K562 (cell line): ENCODE measurements around the gene CBX4.

Experiments used
- JUN ChIP-seq, 2 experiments: sonication (generic) in 1 of 2; formaldehyde crosslinking in 1 of 2; IDR thresholded peaks; 2 replicates each; pipeline versions ENCODE4 v1.6.1 to v1.8.0; 2012 to 2022; ENCODE audit warnings: borderline replicate concordance in 2 of 2, mild to moderate bottlenecking in 2 of 2, improper control_type of control experiment in 1 of 2, low read depth in 1 of 2, low read length in 1 of 2, missing genetic modification reagents in 1 of 2
- JUND ChIP-seq, 2 experiments: IDR thresholded peaks; 2 replicates in 1 of 2; 3 replicates in 1 of 2; pipeline ENCODE4 v1.6.1; 2011; ENCODE audit warnings: borderline replicate concordance in 2 of 2, low read depth in 2 of 2, low read length in 2 of 2, improper control_type of control experiment in 1 of 2, missing biosample characterization in 1 of 2, missing genetic modification characterization in 1 of 2, missing genetic modification reagents in 1 of 2
- POLR2A ChIP-seq: fragments of 450-650 bp; conservative IDR thresholded peaks from 2 replicates; pipeline ENCODE4 v1.6.1; 2016
- TAF15 ChIP-seq: fragments of 200-400 bp; formaldehyde crosslinking; IDR thresholded peaks from 2 replicates; pipeline ENCODE4 v1.6.1; 2017; ENCODE audit warnings: mild to moderate bottlenecking, low read depth, low read length, moderate library complexity
- ZNF740 ChIP-seq, 3 experiments: fragments of 200-800 bp in 1 of 3; sonication (Bioruptor generic) in 1 of 3; sonication (generic) in 1 of 3; formaldehyde crosslinking in 1 of 3; IDR thresholded peaks; 2 replicates each; pipeline versions ENCODE4 v1.6.1 to v1.8.0; 2016 to 2022; ENCODE audit warnings: mild to moderate bottlenecking in 2 of 3, missing compliant biosample characterization in 2 of 3, missing genetic modification characterization in 2 of 3, missing genetic modification reagents in 1 of 3
- TF ChIP-seq, protein P1 (sequence below), 3 experiments: IDR thresholded peaks in 2 of 3; conservative IDR thresholded peaks in 1 of 3; 2 replicates each; pipeline ENCODE4 v1.5.1; 2011 to 2012; ENCODE audit warnings: low read length in 3 of 3, mild to moderate bottlenecking in 3 of 3, control low read depth in 2 of 3, improper control_type of control experiment in 1 of 3, inconsistent platforms in 1 of 3, low read depth in 1 of 3, mixed read lengths in 1 of 3, moderate library complexity in 1 of 3; ENCODE audit not compliant: insufficient read depth in 2 of 3

DNA sequence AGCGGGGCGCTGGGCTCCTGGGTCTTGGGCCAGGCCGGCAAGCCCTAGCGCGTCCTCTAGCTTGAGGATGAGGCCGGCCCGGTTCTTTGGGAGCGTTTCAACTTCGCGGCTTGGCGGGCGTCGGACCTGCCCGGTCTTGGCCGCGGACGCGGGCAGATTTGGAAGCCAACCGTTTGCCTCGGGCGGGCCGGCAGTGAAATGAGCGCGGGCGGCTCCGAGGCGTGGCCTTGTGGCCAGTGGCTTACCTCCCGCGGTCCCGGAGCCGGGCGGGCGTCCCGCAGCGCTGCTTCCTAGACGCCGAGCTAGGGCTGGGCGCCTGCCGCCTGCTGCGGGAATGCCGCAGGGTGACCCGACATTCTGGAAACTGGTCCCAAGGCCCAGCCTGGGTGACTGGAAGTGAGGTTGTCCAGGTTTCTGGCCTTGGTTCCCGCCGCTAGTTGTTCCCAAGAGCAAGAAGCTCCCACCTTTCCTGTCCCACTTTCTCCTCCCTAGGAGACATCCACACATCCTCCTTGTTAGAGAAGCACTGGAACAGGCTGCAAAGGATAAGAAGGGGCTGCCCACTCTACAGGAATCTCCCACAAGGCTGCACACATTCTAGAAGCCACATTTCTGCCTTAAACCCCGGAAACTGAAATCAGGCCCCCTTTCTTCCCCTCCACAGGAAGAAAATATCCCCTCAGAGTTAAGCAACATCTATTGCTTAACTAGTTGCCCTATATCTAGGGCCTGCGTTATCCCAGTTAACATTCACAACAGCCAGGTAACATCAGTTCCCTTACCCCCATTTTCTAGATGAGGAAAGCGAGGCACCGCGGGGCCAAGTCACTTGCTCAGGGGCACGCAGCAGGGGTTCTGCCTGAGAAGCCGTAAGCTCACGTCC lies 37.8 kb downstream of the CBX4 start:
- TF ChIP-seq ZNF740 (CRISPR knock-in tag; IDR thresholded peaks at IDR 0.05): no peak
- TF ChIP-seq ZNF740 (tag; IDR thresholded peaks at IDR 0.05): no peak
- no peak for TF ChIP-seq JUND (IDR thresholded peaks at IDR 0.05; ENCODE audit: borderline replicate concordance, low read depth, low read length)
- TF ChIP-seq JUND (tag; IDR thresholded peaks at IDR 0.05; ENCODE audit: borderline replicate concordance, low read depth, low read length): no peak
- no peak for TF ChIP-seq TAF15
- TF ChIP-seq POLR2A: no peak
- TF ChIP-seq JUN (IDR thresholded peaks at IDR 0.05; ENCODE audit: borderline replicate concordance, low read depth, low read length): no peak
- no peak for TF ChIP-seq JUN (CRISPR knock-in tag; IDR thresholded peaks at IDR 0.05; ENCODE audit: borderline replicate concordance)
- TF ChIP-seq, protein P1, sequence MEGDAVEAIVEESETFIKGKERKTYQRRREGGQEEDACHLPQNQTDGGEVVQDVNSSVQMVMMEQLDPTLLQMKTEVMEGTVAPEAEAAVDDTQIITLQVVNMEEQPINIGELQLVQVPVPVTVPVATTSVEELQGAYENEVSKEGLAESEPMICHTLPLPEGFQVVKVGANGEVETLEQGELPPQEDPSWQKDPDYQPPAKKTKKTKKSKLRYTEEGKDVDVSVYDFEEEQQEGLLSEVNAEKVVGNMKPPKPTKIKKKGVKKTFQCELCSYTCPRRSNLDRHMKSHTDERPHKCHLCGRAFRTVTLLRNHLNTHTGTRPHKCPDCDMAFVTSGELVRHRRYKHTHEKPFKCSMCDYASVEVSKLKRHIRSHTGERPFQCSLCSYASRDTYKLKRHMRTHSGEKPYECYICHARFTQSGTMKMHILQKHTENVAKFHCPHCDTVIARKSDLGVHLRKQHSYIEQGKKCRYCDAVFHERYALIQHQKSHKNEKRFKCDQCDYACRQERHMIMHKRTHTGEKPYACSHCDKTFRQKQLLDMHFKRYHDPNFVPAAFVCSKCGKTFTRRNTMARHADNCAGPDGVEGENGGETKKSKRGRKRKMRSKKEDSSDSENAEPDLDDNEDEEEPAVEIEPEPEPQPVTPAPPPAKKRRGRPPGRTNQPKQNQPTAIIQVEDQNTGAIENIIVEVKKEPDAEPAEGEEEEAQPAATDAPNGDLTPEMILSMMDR (IDR thresholded peaks at IDR 0.05 in 2 of 3, conservative IDR thresholded peaks at IDR 0.05 in 1 of 3; ENCODE audit: insufficient read depth in 2 of 3, low read depth in 1 of 3, low read length in 3 of 3): no peak
